KMS-11 (cell line): ENCODE data around the gene HTR1D.

Source experiments
- H2AFZ ChIP-seq: fragments of 200-600 bp; sonication (generic); 2 replicates; pipeline ENCODE4 v1.6.1; 2016; ENCODE audit warnings: antibody characterized with exemption, mixed run types, low read depth
- H3K27ac ChIP-seq: fragments of 200-600 bp; sonication (generic); 2 replicates; pipeline ENCODE4 v1.6.1; 2016; ENCODE audit warnings: mild to moderate bottlenecking, mixed run types
- H3K27me3 ChIP-seq: fragments of 200-600 bp; sonication (generic); 2 replicates; pipeline ENCODE4 v1.6.1; 2017; ENCODE audit warnings: mild to moderate bottlenecking, low read depth, mixed run types, moderate library complexity; ENCODE audit not compliant: insufficient read depth
- H3K36me3 ChIP-seq: fragments of 200-600 bp; sonication (generic); 2 replicates; pipeline ENCODE4 v1.6.1; 2017; ENCODE audit warnings: mild to moderate bottlenecking, mixed run types; ENCODE audit not compliant: insufficient read depth
- H3K4me1 ChIP-seq: fragments of 200-600 bp; sonication (generic); 2 replicates; pipeline ENCODE4 v1.6.1; 2016; ENCODE audit warnings: mild to moderate bottlenecking, low read depth, mixed run types; ENCODE audit not compliant: poor library complexity, severe bottlenecking
- H3K4me2 ChIP-seq: fragments of 200-600 bp; sonication (generic); 2 replicates; pipeline ENCODE4 v1.7.0; 2016; ENCODE audit warnings: mild to moderate bottlenecking, mixed run types
- H3K4me3 ChIP-seq: fragments of 200-600 bp; sonication (generic); IDR thresholded peaks from 2 replicates; pipeline ENCODE4 v1.6.1; 2017; ENCODE audit warnings: low read depth, low read length, mixed read lengths; ENCODE audit not compliant: insufficient read depth
- H3K79me2 ChIP-seq: fragments of 200-600 bp; sonication (generic); 2 replicates; pipeline ENCODE4 v1.6.1; 2016; ENCODE audit warnings: low read depth, mixed run types; ENCODE audit not compliant: insufficient read depth
- H3K9ac ChIP-seq: fragments of 200-600 bp; sonication (generic); 2 replicates; pipeline ENCODE4 v1.6.1; 2016; ENCODE audit warnings: mild to moderate bottlenecking, mixed run types
- H4K20me1 ChIP-seq: fragments of 200-600 bp; sonication (generic); 2 replicates; pipeline ENCODE4 v1.6.1; 2016; ENCODE audit warnings: mild to moderate bottlenecking, mixed run types; ENCODE audit not compliant: insufficient read depth
- TF ChIP-seq, protein P1 (sequence below): fragments of 200-600 bp; sonication (generic); conservative IDR thresholded peaks from 2 replicates; pipeline ENCODE4 v1.6.1; 2017; ENCODE audit warnings: low read depth, mild to moderate bottlenecking, antibody characterized with exemption, low read length, moderate library complexity, mixed read lengths

Gene HTR1D

DNA sequence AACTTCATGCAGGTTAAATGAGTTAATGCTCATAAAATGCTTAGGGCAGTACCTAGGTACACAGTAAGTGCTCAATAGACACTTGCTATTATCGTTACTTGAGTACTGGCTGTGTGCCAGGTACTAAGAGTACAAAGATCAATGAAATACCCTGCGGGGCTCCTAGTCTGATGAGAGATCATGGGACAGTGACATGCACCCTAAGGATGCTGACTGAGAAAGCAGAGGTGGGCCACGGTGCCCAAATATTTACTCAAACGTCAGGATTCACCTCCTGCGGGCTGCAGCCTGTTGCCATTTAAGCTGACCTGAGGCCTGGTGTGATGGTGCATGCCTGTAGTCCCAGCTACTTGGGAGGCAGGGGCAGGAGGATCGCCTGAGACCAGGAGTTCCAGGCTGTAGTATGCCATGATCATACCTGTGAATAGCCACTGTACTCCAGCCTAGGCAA is 28.8 kb downstream of the HTR1D start:
- TF ChIP-seq, protein P1, sequence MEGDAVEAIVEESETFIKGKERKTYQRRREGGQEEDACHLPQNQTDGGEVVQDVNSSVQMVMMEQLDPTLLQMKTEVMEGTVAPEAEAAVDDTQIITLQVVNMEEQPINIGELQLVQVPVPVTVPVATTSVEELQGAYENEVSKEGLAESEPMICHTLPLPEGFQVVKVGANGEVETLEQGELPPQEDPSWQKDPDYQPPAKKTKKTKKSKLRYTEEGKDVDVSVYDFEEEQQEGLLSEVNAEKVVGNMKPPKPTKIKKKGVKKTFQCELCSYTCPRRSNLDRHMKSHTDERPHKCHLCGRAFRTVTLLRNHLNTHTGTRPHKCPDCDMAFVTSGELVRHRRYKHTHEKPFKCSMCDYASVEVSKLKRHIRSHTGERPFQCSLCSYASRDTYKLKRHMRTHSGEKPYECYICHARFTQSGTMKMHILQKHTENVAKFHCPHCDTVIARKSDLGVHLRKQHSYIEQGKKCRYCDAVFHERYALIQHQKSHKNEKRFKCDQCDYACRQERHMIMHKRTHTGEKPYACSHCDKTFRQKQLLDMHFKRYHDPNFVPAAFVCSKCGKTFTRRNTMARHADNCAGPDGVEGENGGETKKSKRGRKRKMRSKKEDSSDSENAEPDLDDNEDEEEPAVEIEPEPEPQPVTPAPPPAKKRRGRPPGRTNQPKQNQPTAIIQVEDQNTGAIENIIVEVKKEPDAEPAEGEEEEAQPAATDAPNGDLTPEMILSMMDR, result no peak
- Histone ChIP-seq H3K4me2 (no peak overlapping the region), H3K4me1 (no peaks in the 10 kb centered on the region), H3K4me3 (no peak overlapping the region), H4K20me1 (no peaks in the 10 kb centered on the region), H2AFZ (no peak overlapping the region), H3K79me2 (no peaks in the 10 kb centered on the region), H3K27ac (no peak overlapping the region), H3K36me3 (no peaks in the 10 kb centered on the region), H3K27me3 (no peaks in the 10 kb centered on the region), H3K9ac (no peak overlapping the region)

DNA sequence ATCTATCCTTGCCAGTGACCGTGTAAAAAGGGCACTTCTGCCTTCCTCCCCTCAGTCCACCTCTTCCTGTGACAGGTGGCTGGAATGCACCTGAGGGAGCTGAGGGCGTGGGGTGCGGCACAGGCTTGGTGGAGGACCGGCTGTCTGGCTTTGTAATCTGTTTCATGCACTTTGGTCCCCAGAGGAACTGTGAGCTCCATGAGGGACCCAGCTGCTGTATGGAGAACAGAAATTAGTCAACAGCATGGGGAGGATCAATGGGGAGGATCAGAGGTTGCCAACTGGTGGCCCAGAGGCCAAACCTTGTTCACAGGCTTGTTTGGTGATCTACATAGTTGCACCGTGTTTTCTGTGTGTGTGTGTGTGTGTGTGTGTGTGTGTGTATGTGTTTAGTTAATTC is 29.7 kb downstream of the HTR1D start:
- H3K36me3 ChIP-seq, result no peaks in the 10 kb centered on the region

DNA sequence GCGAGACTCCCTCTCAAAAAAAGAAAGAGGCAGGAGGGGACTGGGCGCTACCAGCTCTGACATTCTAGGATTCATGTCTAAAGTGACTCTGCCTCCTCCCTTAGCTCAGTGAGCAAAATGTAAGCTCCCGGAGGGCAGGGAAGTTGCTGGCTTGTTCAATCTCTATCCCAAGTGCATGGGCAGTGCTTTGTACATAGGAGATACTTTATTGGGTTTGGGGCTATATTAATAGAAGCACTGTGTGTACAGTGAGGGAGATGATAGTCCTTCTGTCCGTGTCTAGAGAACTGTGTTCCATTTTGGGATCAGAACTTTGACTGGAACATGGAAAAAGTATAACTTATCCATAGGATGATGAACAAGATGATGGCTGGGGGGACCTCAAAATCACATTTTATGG is 31.9 kb downstream of the HTR1D start:
- no peak overlapping the region for H3K9ac ChIP-seq
- H3K79me2 ChIP-seq, result no peaks in the 10 kb centered on the region
- TF ChIP-seq, protein P1, result no peak
- no peaks in the 10 kb centered on the region for H3K27me3 ChIP-seq
- no peaks in the 10 kb centered on the region for H3K4me1 ChIP-seq
- no peak overlapping the region for H3K4me2 ChIP-seq
- no peak overlapping the region for H3K27ac ChIP-seq
- H3K36me3 ChIP-seq, result no peaks in the 10 kb centered on the region
- H4K20me1 ChIP-seq, result no peaks in the 10 kb centered on the region
- H2AFZ ChIP-seq, result no peak overlapping the region
- H3K4me3 ChIP-seq, result no peak overlapping the region

More for the DNA sequence above, 29.7 kb downstream of the HTR1D start:
- Histone ChIP-seq H4K20me1 (no peaks in the 10 kb centered on the region), H3K9ac (no peak overlapping the region), H3K4me2 (no peak overlapping the region), H2AFZ (no peak overlapping the region), H3K4me3 (no peak overlapping the region), H3K27me3 (no peaks in the 10 kb centered on the region), H3K79me2 (no peaks in the 10 kb centered on the region), H3K27ac (no peak overlapping the region), H3K4me1 (no peaks in the 10 kb centered on the region)
- TF ChIP-seq, protein P1, result no peak

DNA sequence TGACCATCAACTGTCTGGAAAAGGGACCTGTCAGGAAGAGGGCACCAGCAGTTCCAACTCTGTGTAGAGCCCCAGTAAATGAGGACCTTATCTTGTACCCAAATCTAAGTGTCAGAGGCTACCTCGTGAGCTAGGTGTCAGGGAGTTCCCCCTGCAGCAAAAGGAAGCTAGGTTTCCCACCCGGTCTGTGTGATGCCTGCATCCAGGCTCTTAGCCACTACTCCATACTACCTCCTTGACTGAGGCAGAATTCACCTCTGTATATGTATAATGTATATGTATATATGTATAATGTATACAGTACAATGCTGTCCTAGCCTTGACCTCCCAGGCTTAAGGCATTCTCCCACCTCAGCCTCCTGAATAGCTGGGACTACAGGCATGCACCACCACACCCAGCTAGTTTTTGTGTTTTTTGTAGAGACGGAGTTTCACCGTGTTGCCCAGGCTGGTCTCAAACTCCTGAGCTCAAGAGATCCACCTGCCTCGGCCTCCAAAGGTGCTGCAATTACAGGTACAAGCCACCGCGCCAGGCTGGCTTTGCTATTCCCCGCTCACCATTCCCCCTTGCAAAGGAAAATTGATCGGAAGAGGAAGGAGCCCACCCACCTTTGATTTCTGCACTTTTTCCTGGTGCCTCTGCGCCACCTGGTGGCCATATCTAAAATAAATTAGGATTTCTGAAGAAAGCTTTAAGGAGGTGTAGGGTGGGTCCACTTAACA is 32.9 kb downstream of the HTR1D start:
- H4K20me1 ChIP-seq, result no peaks in the 10 kb centered on the region
- H3K27me3 ChIP-seq, result no peaks in the 10 kb centered on the region
- no peak overlapping the region for H3K27ac ChIP-seq
- peak overlapping the region; percentile 33; the same call in 1 of the 2 replicates for H3K4me2 ChIP-seq
- H3K9ac ChIP-seq, result no peak overlapping the region
- peak overlapping the region; percentile 45; the same call in 1 of the 2 replicates for H2AFZ ChIP-seq
- no peaks in the 10 kb centered on the region for H3K4me1 ChIP-seq
- H3K4me3 ChIP-seq, result no peak overlapping the region
- TF ChIP-seq, protein P1, result peak; percentile 92
- H3K79me2 ChIP-seq, result no peaks in the 10 kb centered on the region
- no peaks in the 10 kb centered on the region for H3K36me3 ChIP-seq
